GM23338 (cell line): ENCODE data around the gene SFI1. TPM values are rescaled to one million over a fixed set of nuclear protein-coding genes. Genes with fewer than 3 reads are reported as not detected.

Source experiments
- ATAC-seq: fragments of 200-7000 bp; cut with Tn5 transposase; 3 replicates; pipeline ENCODE4 v1.9.1; 2020
- DNase-seq: peaks from one replicate; pipeline ENCODE4 v3.0.0-alpha.2; 2015; ENCODE audit warnings: low spot score
- H2AFZ ChIP-seq: fragments of 200-600 bp; sonication (generic); 2 replicates; pipeline ENCODE4 v1.8.0; 2016; ENCODE audit warnings: antibody characterized with exemption, mild to moderate bottlenecking, moderate library complexity
- H3F3A ChIP-seq: fragments of 200-600 bp; sonication (generic); replicated peaks from 2 replicates; pipeline ENCODE4 v1.8.0; 2017; ENCODE audit warnings: antibody characterized with exemption, mixed run types, low read depth
- H3K27ac ChIP-seq: fragments of 200-600 bp; sonication (generic); 2 replicates; pipeline ENCODE4 v1.6.1; 2016; ENCODE audit warnings: low read depth
- H3K27me3 ChIP-seq: fragments of 200-600 bp; sonication (generic); 2 replicates; pipeline ENCODE4 v1.8.0; 2016; ENCODE audit warnings: mild to moderate bottlenecking, mixed run types, moderate library complexity; ENCODE audit not compliant: insufficient read depth
- H3K36me3 ChIP-seq: fragments of 200-600 bp; sonication (generic); 2 replicates; pipeline ENCODE4 v1.8.0; 2016; ENCODE audit warnings: mild to moderate bottlenecking; ENCODE audit not compliant: insufficient read depth
- H3K4me1 ChIP-seq: fragments of 200-600 bp; sonication (generic); 2 replicates; pipeline ENCODE4 v1.8.0; 2016; ENCODE audit warnings: mild to moderate bottlenecking, moderate library complexity; ENCODE audit not compliant: insufficient read depth
- H3K4me2 ChIP-seq: fragments of 200-600 bp; sonication (generic); 2 replicates; pipeline ENCODE4 v1.7.1; 2017; ENCODE audit warnings: mixed run types
- H3K4me3 ChIP-seq: fragments of 200-600 bp; sonication (generic); 2 replicates; pipeline ENCODE4 v1.6.1; 2016; ENCODE audit warnings: mixed run types
- H3K79me2 ChIP-seq: fragments of 200-600 bp; sonication (generic); replicated peaks from 2 replicates; pipeline ENCODE4 v1.8.0; 2017; ENCODE audit warnings: mild to moderate bottlenecking; ENCODE audit not compliant: insufficient read depth
- H3K9me2 ChIP-seq: fragments of 200-600 bp; sonication (generic); 2 replicates; pipeline ENCODE4 v1.8.0; 2017; ENCODE audit not compliant: insufficient read depth
- H4K20me1 ChIP-seq: fragments of 200-600 bp; sonication (generic); replicated peaks from 2 replicates; pipeline ENCODE4 v1.8.0; 2017; ENCODE audit warnings: mild to moderate bottlenecking; ENCODE audit not compliant: insufficient read depth
- H3K27ac Mint-ChIP-seq: 2 replicates; pipeline ENCODE4 v1.8.0; 2020; ENCODE audit warnings: inconsistent platforms, mild to moderate bottlenecking, moderate library complexity, mixed read lengths
- H3K27me3 Mint-ChIP-seq: 3 replicates; pipeline ENCODE4 v1.8.0; 2022; ENCODE audit warnings: low read depth, mild to moderate bottlenecking, moderate library complexity, mixed read lengths, inconsistent platforms; ENCODE audit not compliant: insufficient read depth, poor library complexity
- H3K36me3 Mint-ChIP-seq: 3 replicates; pipeline ENCODE4 v1.8.0; 2021; ENCODE audit warnings: low read depth, mild to moderate bottlenecking, inconsistent platforms, moderate library complexity, mixed read lengths
- H3K4me1 Mint-ChIP-seq: 3 replicates; pipeline ENCODE4 v1.8.0; 2020; ENCODE audit warnings: mild to moderate bottlenecking, inconsistent platforms, mixed read lengths
- H3K4me3 Mint-ChIP-seq: 3 replicates; pipeline ENCODE4 v1.8.0; 2021; ENCODE audit warnings: moderate library complexity, mild to moderate bottlenecking, inconsistent platforms, mixed read lengths
- H3K9me3 Mint-ChIP-seq: 3 replicates; pipeline ENCODE4 v1.8.0; 2020; ENCODE audit warnings: moderate library complexity, mild to moderate bottlenecking, inconsistent platforms, mixed read lengths
- CREB1 ChIP-seq: fragments of 250-450 bp; sonication (Bioruptor Pico); IDR thresholded peaks from 2 replicates; pipeline ENCODE4 v1.5.0; 2020; ENCODE audit warnings: low read depth, mild to moderate bottlenecking, moderate library complexity
- CTCF ChIP-seq, 2 experiments: fragments of 200-600 bp in 1 of 2; sonication (generic) in 1 of 2; conservative IDR thresholded peaks; 2 replicates each; pipeline versions ENCODE4 v1.5.1 to v1.6.1; 2016 to 2017; ENCODE audit warnings: antibody characterized with exemption in 2 of 2, low read depth in 2 of 2, mild to moderate bottlenecking in 2 of 2, moderate library complexity in 1 of 2
- ETS1 ChIP-seq: IDR thresholded peaks from 2 replicates; pipeline ENCODE4 v1.6.1; 2016; ENCODE audit warnings: antibody characterized with exemption
- EZH2 ChIP-seq: fragments of 200-600 bp; sonication (generic); IDR thresholded peaks from one replicate; pipeline ENCODE4 v1.8.0; 2017; ENCODE audit warnings: antibody characterized with exemption, mild to moderate bottlenecking, low read depth; ENCODE audit not compliant: unreplicated experiment
- EZH2phosphoT487 ChIP-seq: fragments of 200-600 bp; sonication (generic); IDR thresholded peaks from one replicate; pipeline ENCODE4 v1.8.1; 2018; ENCODE audit warnings: antibody characterized with exemption; ENCODE audit not compliant: unreplicated experiment
- JUNB ChIP-seq: IDR thresholded peaks from one replicate; pipeline ENCODE4 v1.6.1; 2016; ENCODE audit warnings: antibody characterized with exemption; ENCODE audit not compliant: unreplicated experiment
- NANOG ChIP-seq: IDR thresholded peaks from 2 replicates; pipeline ENCODE4 v1.6.1; 2016; ENCODE audit warnings: antibody characterized with exemption, borderline replicate concordance
- POLR2AphosphoS5 ChIP-seq: IDR thresholded peaks from 2 replicates; pipeline ENCODE4 v1.6.1; 2016; ENCODE audit warnings: antibody characterized with exemption, low read depth
- STAT1 ChIP-seq: IDR thresholded peaks from one replicate; pipeline ENCODE4 v1.6.1; 2016; ENCODE audit warnings: antibody characterized with exemption; ENCODE audit not compliant: unreplicated experiment
- ZNF114 ChIP-seq: fragments of 250-450 bp; sonication (Bioruptor Pico); IDR thresholded peaks from 2 replicates; pipeline ENCODE4 v1.5.0; 2020; ENCODE audit warnings: mild to moderate bottlenecking, moderate library complexity
- ZNF331 ChIP-seq: fragments of 250-450 bp; sonication (Bioruptor Pico); IDR thresholded peaks from 2 replicates; pipeline ENCODE4 v1.5.0; 2020; ENCODE audit warnings: low read depth, mild to moderate bottlenecking, moderate library complexity
- ZNF462 ChIP-seq: fragments of 250-450 bp; sonication (Bioruptor Pico); IDR thresholded peaks from 2 replicates; pipeline ENCODE4 v1.5.0; 2020; ENCODE audit warnings: mild to moderate bottlenecking, moderate library complexity
- long read RNA-seq: library from polyadenylated mRNA; unstranded; transcript quantifications from one replicate; pipeline ENCODE4 v2.0.0, GENCODE V29; 2020; ENCODE audit not compliant: unreplicated experiment
- polyA plus RNA-seq: library from polyadenylated mRNA; unstranded; fragments of >200 nt; fragmentation: Nextera tagmentation; extraction: Ambion mirVana; gene quantifications from 2 replicates; pipeline ENCODE4 v1.2.1, GENCODE V29; 2016
- total RNA-seq: library from RNA; depleted of rRNA; stranded (reverse); fragments of >200 nt; shearing (Covaris generic); gene quantifications from 2 replicates; pipeline ENCODE4 v1.2.3, GENCODE V29; 2014; rRNA removed

The SFI1 gene
- total RNA-seq: 23.8 and 25.6 TPM in 2 replicates
- polyA plus RNA-seq: 16.7 and 17.4 TPM in 2 replicates
- long read RNA-seq, partial matches to known transcripts: 1 of 3 reads
- long read RNA-seq, other reads (novel, unspliced or antisense): 2 of 3 reads

- Histone ChIP-seq H3K4me2 (peak within 1 kb of the TSS; percentile 95), H2AFZ (peak within 1 kb of the TSS; percentile 100), H3K9me2 (peaks cover 3% of the 10 kb centered on the region; the same call in 1 of the 2 replicates), H3K4me1 (peaks cover 21% of the 10 kb centered on the region), H4K20me1 (no peaks in the 10 kb centered on the region; the same call in 1 of the 2 replicates), H3K79me2 (peaks cover 13% of the 10 kb centered on the region; the same call in 1 of the 2 replicates), H3K27me3 (no peaks in the 10 kb centered on the region), H3F3A (peaks cover 9% of the 10 kb centered on the region; the same call in 1 of the 2 replicates), H3K4me3 (peak within 1 kb of the TSS; percentile 90), H3K36me3 (no peaks in the 10 kb centered on the region), H3K27ac (peak within 1 kb of the TSS; percentile 88)
- peaks cover 8% of the 10 kb centered on the region; the same call in 2 of the 3 replicates for H3K4me1 Mint-ChIP-seq
- peak within 1 kb of the TSS; percentile 89 for H3K4me3 Mint-ChIP-seq
- peaks cover 9% of the 10 kb centered on the region for H3K27me3 Mint-ChIP-seq
- TF ChIP-seq EZH2phosphoT487 (no peak), ZNF331 (CRISPR knock-in tag) (no peak), STAT1 (no peak), ETS1 (no peak), ZNF114 (no peak), POLR2AphosphoS5 (peak; percentile 67), CREB1 (CRISPR knock-in tag) (no peak), NANOG (no peak), CTCF (conservative IDR thresholded peaks at IDR 0.05; ENCODE audit: low read depth in 2 of 2) (peak; percentile 44 to 60)
- DNase-seq (peak; percentile 93), ATAC-seq (peak; percentile 90)
- peak within 1 kb of the TSS; percentile 70 for H3K27ac Mint-ChIP-seq
- peaks cover 11% of the 10 kb centered on the region; the same call in 2 of the 3 replicates for H3K36me3 Mint-ChIP-seq
- H3K9me3 Mint-ChIP-seq: peaks cover 14% of the 10 kb centered on the region
Observed at GRCh38 chr22:31496007-31496734, at the start of gene SFI1. Gene SFI1, plus strand, starts transcription at chr22:31496536. Its CDS starts 11,749 bp downstream, at chr22:31508285.

GRCh38 chr22:31446767-31447166 lies 49.6 kb upstream of the SFI1 start:
- H3K4me1 Mint-ChIP-seq: no peaks in the 10 kb centered on the region
- no peak for TF ChIP-seq ZNF462
- TF ChIP-seq JUNB: no peak
- TF ChIP-seq CREB1 (CRISPR knock-in tag): no peak
- no peak for TF ChIP-seq EZH2
- TF ChIP-seq ZNF114: no peak
- TF ChIP-seq STAT1: no peak

More at GRCh38 chr22:31446767-31447166, 49.6 kb upstream of the SFI1 start:
- Mint-ChIP-seq H3K27me3 (no peaks in the 10 kb centered on the region), H3K9me3 (no peaks in the 10 kb centered on the region), H3K27ac (no peak overlapping the region), H3K4me3 (no peak overlapping the region), H3K36me3 (peaks cover 23% of the 10 kb centered on the region)
- Histone ChIP-seq H3K4me2 (no peak overlapping the region), H2AFZ (no peak overlapping the region), H3K79me2 (no peaks in the 10 kb centered on the region), H3K9me2 (no peaks in the 10 kb centered on the region), H4K20me1 (peaks cover 4% of the 10 kb centered on the region; the same call in 1 of the 2 replicates), H3K4me1 (no peaks in the 10 kb centered on the region), H3K4me3 (no peak overlapping the region), H3K27ac (no peak overlapping the region), H3K27me3 (no peaks in the 10 kb centered on the region), H3K36me3 (peaks cover 8% of the 10 kb centered on the region), H3F3A (peaks cover 9% of the 10 kb centered on the region; the same call in 1 of the 2 replicates)
- ATAC-seq: no peak
- DNase-seq: no peak
